GM13976 (cell line): ENCODE results near the gene EPN3.

Source experiments
- DNase-seq: peaks from one replicate; pipeline ENCODE4 v3.0.0; 2012; ENCODE audit warnings: low spot score
- in situ Hi-C: fragments of 300-500 bp; cut with MboI; formaldehyde crosslinking; loops from one replicate; pipeline ENCODE4 v1.12.0; 2022; ENCODE audit warnings: low sequenced_read_pairs, mixed read lengths, inconsistent platforms; ENCODE audit not compliant: unreplicated experiment
- TF ChIP-seq, protein P1 (sequence below): IDR thresholded peaks from 2 replicates; pipeline ENCODE4 v1.5.1; 2012; ENCODE audit warnings: borderline replicate concordance, mild to moderate bottlenecking; ENCODE audit not compliant: insufficient read depth; ENCODE audit errors: extremely low read depth, missing control alignments, control extremely low read depth

Gene EPN3

DNA sequence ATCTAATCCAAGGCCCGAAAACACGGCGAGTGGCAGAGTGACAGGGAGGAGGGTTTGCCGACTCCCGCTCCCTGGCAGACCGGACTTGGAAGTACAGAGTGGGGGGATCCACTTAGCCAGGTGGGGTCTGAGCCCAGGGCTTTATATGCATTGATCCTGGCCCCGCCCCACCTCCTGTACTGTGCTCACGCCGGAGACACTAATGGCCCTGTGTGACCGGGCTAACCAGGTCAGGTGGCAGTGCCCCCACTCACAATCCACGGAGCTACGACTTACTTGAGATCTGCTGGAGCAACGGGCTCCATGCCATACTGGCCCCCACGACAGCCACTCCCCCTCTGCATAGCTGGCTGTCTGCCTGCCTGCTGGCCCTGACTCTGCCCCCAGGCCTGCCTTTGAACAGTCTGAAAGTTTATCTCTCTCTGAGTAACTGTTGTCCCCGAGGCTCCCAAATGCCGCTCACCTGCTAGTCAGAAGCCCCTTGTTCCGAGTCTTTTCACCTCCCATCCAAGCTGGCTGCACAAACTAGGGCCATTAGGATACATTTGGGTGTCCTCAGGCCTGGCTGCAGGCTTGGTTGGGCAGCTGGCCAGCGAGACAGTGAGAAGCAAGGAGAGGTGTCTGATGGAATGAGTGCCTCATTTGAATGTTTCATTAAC, 56.0 kb downstream of the EPN3 start:
- TF ChIP-seq, protein P1, sequence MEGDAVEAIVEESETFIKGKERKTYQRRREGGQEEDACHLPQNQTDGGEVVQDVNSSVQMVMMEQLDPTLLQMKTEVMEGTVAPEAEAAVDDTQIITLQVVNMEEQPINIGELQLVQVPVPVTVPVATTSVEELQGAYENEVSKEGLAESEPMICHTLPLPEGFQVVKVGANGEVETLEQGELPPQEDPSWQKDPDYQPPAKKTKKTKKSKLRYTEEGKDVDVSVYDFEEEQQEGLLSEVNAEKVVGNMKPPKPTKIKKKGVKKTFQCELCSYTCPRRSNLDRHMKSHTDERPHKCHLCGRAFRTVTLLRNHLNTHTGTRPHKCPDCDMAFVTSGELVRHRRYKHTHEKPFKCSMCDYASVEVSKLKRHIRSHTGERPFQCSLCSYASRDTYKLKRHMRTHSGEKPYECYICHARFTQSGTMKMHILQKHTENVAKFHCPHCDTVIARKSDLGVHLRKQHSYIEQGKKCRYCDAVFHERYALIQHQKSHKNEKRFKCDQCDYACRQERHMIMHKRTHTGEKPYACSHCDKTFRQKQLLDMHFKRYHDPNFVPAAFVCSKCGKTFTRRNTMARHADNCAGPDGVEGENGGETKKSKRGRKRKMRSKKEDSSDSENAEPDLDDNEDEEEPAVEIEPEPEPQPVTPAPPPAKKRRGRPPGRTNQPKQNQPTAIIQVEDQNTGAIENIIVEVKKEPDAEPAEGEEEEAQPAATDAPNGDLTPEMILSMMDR, result no peak
- DNase-seq, result no peak
- in situ Hi-C loops, result no loop called here

DNA sequence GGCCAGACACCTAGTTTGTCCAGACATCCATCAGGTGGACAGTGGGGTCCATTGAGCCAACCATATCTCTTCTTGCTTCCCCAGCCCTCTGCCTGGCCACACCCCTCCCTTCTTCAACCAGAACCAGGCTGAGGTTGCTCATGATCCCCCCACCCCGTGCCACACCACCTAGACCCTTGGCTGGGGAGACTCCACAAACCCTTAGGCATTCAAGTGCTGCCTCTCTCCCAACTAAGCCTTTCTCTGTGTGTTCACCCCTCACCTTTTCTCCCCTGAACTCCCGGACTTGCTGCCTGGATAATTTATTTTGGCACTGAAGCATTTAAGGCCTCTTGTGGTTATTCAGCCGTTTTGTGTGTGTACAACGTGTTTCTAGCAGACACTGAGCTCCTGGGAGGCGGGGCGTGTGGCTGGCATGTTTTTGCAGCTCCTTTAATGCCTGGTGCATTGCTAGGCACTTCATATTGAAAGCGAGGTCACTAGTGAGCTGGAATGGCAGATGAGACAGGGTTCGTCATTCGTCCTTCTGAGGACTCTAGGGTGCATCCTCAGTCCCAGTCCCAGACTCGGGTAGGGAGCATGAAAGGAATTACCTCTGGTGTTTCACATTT, 56.7 kb downstream of the EPN3 start:
- in situ Hi-C loops, result no loop called here
- TF ChIP-seq, protein P1, result no peak
- no peak for DNase-seq

DNA sequence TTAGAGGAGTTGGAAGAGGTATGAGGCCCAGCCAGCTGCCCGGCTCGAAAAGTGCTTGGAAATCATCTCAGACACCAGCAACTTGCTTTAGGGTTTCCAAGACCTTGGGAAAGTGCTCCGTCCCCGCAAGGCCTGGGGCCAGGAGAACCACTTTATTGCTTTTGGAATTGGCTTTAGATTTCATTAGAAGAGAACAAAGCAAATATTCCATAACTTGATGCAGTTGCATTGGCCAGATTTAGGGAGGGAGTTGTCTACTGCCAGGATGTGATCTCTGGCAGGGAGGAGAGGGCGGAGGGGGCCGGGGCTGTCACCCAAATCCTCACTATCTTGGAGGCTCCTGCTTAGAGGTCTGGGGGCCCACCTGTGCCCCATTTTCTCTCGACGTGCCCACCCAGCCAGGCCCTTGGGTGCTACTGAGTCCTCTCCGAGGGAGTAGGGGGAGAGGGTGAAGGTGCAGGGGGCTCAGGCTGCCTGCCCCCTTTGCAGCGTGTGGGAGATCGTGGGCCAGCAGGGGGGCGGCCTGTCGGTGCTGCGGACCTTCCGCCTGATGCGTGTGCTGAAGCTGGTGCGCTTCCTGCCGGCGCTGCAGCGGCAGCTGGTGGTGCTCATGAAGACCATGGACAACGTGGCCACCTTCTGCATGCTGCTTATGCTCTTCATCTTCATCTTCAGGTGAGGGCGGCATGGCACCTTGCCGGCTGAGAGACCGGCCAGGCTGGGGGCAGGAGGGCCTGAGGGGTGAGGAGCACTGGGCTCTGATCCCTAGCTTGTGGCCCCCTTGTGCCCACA, 58.6 kb downstream of the EPN3 start:
- in situ Hi-C loops, result no loop called here
- no peak for DNase-seq
- TF ChIP-seq, protein P1, result no peak

DNA sequence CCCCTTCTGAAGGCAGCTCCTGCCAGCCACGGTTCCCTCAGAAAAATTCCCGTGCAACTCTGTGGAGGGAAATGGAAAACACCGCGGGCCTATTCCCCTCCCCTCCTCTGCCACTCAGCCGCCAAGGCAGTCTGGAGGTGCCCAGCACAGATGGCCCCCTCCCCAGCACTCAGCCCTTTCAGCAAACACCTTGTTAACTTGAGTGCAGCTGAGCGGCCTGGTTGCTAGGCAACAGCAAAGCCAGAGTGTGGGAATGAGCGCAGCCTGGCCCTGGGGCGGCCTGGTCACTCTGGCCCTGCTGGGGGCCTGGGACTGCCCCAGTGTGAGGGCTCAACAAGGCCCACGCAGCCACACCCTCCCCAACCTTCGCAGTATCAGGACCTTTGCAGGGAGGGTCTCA, 60.8 kb downstream of the EPN3 start:
- in situ Hi-C loops, result no loop called here
- DNase-seq, result no peak

More for the DNA sequence above, 60.8 kb downstream of the EPN3 start:
- TF ChIP-seq, protein P1, result no peak
